Panc1 (cell line): Measurements from ENCODE around the gene PARP3. TPM values are rescaled to one million over a fixed set of nuclear protein-coding genes. Genes with fewer than 3 reads are reported as not detected.
A peak's percentile ranks its signal among the peaks of the same experiment; 100 is the strongest.

Experiments
- ATAC-seq: fragments of 200-7000 bp; cut with Tn5 transposase; 2 replicates; pipeline ENCODE4 v1.9.1; 2020; ENCODE audit warnings: mild to moderate bottlenecking, moderate library complexity
- BruUV-seq: library from RNA; stranded (reverse); fragments of 400-500 nt; replicated peaks from 2 replicates; lab custom pipeline; 2021; lab: Mats Ljungman, UMichigan
- CTCF ChIA-PET: fragments of 300-600 bp; sonication (Branson Sonifier 250); formaldehyde crosslinking; loops from one replicate; lab custom pipeline; 2022; ENCODE audit warnings: antibody characterized with exemption; lab: Charles Lee
- POLR2A ChIA-PET: fragments of 300-600 bp; sonication (Branson Sonifier 250); formaldehyde crosslinking; loops from one replicate; lab custom pipeline; 2022; ENCODE audit warnings: antibody characterized with exemption; lab: Charles Lee
- DNase-seq: peaks from one replicate; pipeline ENCODE4 v3.0.0-alpha.2; 2010; ENCODE audit warnings: low read depth, low spot score
- H3K27ac ChIP-seq: 2 replicates; pipeline ENCODE4 v1.5.1; 2011; ENCODE audit warnings: mild to moderate bottlenecking, low read length, inconsistent platforms
- H3K27me3 ChIP-seq: fragments of 200-500 bp; sonication (Bioruptor generic); 2 replicates; pipeline ENCODE4 v1.6.0; 2014; ENCODE audit warnings: low read length, inconsistent platforms; ENCODE audit not compliant: control insufficient read depth, insufficient read depth
- H3K36me3 ChIP-seq: fragments of 200-500 bp; sonication (Bioruptor generic); 2 replicates; pipeline ENCODE4 v1.5.1; 2014; ENCODE audit warnings: inconsistent platforms, mild to moderate bottlenecking, low read length, moderate library complexity; ENCODE audit not compliant: control insufficient read depth, insufficient read depth
- H3K4me1 ChIP-seq: 2 replicates; pipeline ENCODE4 v1.5.1; 2011; ENCODE audit warnings: inconsistent platforms, mild to moderate bottlenecking, low read length, moderate library complexity; ENCODE audit not compliant: control insufficient read depth, insufficient read depth
- H3K4me3 ChIP-seq, 2 experiments: 2 replicates each; pipeline ENCODE4 v1.5.1; 2011 to 2012; ENCODE audit warnings: low read depth in 2 of 2, low read length in 2 of 2, mild to moderate bottlenecking in 2 of 2, inconsistent platforms in 1 of 2, moderate library complexity in 1 of 2
- H3K9me3 ChIP-seq: fragments of 200-500 bp; sonication (Bioruptor generic); 2 replicates; pipeline ENCODE4 v1.5.1; 2014; ENCODE audit warnings: low read depth, mild to moderate bottlenecking, inconsistent platforms, low read length, moderate library complexity; ENCODE audit not compliant: control insufficient read depth, insufficient read depth
- POLR2AphosphoS5 ChIP-seq: IDR thresholded peaks from 2 replicates; pipeline ENCODE4 v1.6.1; 2012; ENCODE audit warnings: mild to moderate bottlenecking, low read depth, low read length, moderate library complexity
- SIN3A ChIP-seq: IDR thresholded peaks from 2 replicates; pipeline ENCODE4 v1.6.1; 2012; ENCODE audit warnings: low read depth, mild to moderate bottlenecking, low read length, moderate library complexity, borderline replicate concordance; ENCODE audit not compliant: insufficient read depth
- TCF7L2 ChIP-seq: IDR thresholded peaks from 2 replicates; pipeline ENCODE4 v1.6.1; 2011; ENCODE audit warnings: mild to moderate bottlenecking, low read depth, low read length, inconsistent platforms
- in situ Hi-C: cut with HindIII; loops from 2 replicates; pipeline ENCODE4 v1.10.0; 2016; ENCODE audit warnings: low sequenced_read_pairs, low pct_unique_long_range_greater_than_20kb
- intact Hi-C: fragments of 100-400 bp; cut with micrococcal nuclease; formaldehyde crosslinking; loops from one replicate; pipeline ENCODE4 v1.10.0; 2022; ENCODE audit not compliant: unreplicated experiment
- total RNA-seq: library from RNA; stranded (reverse); gene quantifications from one replicate; pipeline ENCODE4 v1.2.1, GENCODE V29; 2021; ENCODE audit not compliant: unreplicated experiment
- TF ChIP-seq, protein P1 (sequence below): fragments of 450-650 bp; IDR thresholded peaks from 2 replicates; pipeline ENCODE4 v1.5.1; 2017; ENCODE audit warnings: mild to moderate bottlenecking
- TF ChIP-seq, protein P2 (sequence below), 2 experiments: IDR thresholded peaks; 2 replicates each; pipeline ENCODE4 v1.6.1; 2011 to 2012; ENCODE audit warnings: low read depth in 2 of 2, control low read depth in 1 of 2, low read length in 1 of 2, mild to moderate bottlenecking in 1 of 2, moderate library complexity in 1 of 2; ENCODE audit not compliant: insufficient read depth in 1 of 2

Gene PARP3
- total RNA-seq, 1 experiment from 2014 or later: 16.1 TPM

DNA sequence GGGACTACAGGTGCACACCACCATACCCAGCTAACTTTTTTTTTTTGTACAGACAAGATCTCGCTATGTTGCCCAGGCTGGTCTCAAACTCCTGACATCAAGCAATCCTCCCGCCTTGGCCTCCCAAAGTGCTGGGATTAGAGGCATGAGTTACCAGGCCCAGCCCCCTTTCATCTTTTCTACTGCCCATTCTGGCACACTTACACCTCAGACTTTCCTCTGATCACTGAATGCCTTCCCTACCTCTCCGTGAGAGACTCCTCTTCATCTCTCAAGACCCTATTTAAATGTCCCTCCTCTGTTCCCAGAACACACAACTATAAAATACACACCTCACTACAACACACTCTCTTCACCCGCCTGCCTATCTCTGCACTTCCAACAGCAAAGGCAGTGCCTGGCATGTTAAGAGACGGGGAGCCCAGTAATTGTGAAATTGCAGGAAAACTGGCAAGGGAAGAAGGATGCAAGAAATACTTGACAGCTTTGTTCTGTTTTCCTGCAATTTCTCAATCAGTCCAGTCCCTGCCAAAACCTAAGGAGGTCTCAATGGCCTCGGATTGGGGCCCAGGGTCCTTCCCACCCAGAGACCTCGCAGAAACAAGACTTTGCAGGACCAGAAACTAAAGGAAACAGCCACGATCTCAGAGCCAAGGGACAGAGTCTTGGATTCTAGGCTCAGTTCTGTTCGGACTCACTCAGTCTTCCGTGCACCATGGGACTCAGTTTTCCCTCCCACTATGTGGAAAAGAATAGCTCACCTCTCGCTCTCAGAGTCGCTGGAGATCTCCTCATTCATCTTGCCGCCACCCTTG, 1.3 kb upstream of the PARP3 start:
- DNase-seq (no peak), ATAC-seq (no peak)
- Histone ChIP-seq H3K4me3 (peak overlapping the region; percentile 93 to 94), H3K9me3 (no peaks in the 10 kb centered on the region), H3K4me1 (peaks cover 7% of the 10 kb centered on the region; the same call in 1 of the 2 replicates), H3K27ac (peak overlapping the region; percentile 78), H3K27me3 (no peaks in the 10 kb centered on the region), H3K36me3 (no peaks in the 10 kb centered on the region; the same call in 1 of the 2 replicates)
- TF ChIP-seq, protein P1, sequence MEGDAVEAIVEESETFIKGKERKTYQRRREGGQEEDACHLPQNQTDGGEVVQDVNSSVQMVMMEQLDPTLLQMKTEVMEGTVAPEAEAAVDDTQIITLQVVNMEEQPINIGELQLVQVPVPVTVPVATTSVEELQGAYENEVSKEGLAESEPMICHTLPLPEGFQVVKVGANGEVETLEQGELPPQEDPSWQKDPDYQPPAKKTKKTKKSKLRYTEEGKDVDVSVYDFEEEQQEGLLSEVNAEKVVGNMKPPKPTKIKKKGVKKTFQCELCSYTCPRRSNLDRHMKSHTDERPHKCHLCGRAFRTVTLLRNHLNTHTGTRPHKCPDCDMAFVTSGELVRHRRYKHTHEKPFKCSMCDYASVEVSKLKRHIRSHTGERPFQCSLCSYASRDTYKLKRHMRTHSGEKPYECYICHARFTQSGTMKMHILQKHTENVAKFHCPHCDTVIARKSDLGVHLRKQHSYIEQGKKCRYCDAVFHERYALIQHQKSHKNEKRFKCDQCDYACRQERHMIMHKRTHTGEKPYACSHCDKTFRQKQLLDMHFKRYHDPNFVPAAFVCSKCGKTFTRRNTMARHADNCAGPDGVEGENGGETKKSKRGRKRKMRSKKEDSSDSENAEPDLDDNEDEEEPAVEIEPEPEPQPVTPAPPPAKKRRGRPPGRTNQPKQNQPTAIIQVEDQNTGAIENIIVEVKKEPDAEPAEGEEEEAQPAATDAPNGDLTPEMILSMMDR: no peak
- TF ChIP-seq SIN3A: no peak
- TF ChIP-seq, protein P2, sequence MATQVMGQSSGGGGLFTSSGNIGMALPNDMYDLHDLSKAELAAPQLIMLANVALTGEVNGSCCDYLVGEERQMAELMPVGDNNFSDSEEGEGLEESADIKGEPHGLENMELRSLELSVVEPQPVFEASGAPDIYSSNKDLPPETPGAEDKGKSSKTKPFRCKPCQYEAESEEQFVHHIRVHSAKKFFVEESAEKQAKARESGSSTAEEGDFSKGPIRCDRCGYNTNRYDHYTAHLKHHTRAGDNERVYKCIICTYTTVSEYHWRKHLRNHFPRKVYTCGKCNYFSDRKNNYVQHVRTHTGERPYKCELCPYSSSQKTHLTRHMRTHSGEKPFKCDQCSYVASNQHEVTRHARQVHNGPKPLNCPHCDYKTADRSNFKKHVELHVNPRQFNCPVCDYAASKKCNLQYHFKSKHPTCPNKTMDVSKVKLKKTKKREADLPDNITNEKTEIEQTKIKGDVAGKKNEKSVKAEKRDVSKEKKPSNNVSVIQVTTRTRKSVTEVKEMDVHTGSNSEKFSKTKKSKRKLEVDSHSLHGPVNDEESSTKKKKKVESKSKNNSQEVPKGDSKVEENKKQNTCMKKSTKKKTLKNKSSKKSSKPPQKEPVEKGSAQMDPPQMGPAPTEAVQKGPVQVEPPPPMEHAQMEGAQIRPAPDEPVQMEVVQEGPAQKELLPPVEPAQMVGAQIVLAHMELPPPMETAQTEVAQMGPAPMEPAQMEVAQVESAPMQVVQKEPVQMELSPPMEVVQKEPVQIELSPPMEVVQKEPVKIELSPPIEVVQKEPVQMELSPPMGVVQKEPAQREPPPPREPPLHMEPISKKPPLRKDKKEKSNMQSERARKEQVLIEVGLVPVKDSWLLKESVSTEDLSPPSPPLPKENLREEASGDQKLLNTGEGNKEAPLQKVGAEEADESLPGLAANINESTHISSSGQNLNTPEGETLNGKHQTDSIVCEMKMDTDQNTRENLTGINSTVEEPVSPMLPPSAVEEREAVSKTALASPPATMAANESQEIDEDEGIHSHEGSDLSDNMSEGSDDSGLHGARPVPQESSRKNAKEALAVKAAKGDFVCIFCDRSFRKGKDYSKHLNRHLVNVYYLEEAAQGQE (IDR thresholded peaks at IDR 0.05; ENCODE audit: insufficient read depth in 1 of 2, low read depth in 2 of 2, low read length in 1 of 2): no peak
- no peak for TF ChIP-seq POLR2AphosphoS5
- TF ChIP-seq TCF7L2: no peak
- CTCF ChIA-PET: interaction anchor here (0.8 to 1.2 kb wide), 2 partner anchors 33 to 42 kb away, joined by 3 to 7 read pairs; partner anchors contain the start of genes ABHD14B and ACY1
- POLR2A ChIA-PET: interaction anchor here (0.6 kb wide), 1 partner anchor 67 kb away, joined by 5 read pairs; no protein-coding TSS in a partner anchor
- BruUV-seq: TSS peak; percentile 85
- intact Hi-C loops (no loop called here), in situ Hi-C loops (no loop called here)

DNA sequence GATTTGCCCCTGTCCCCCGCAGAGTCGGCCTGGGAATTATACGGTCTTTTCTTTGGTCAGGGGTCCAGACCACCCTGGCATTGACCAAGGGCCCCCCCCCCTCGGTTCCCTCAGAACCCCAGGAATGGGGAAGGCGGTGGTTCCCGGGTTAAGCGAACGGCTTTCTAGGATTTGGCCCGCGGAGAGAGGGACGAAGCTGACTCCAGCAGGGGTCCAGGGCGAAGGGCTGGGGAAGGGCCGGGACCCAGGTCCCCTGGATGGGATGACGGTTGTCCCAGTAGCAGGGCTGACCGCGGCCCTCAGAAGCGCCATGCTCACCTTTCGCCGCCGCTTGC, 733 bp upstream of the PARP3 start:
- TF ChIP-seq, protein P2 (IDR thresholded peaks at IDR 0.05; ENCODE audit: insufficient read depth in 1 of 2, low read depth in 2 of 2, low read length in 1 of 2): no peak
- TF ChIP-seq SIN3A (no peak), POLR2AphosphoS5 (no peak), TCF7L2 (no peak)
- TF ChIP-seq, protein P1: no peak
- no peaks in the 10 kb centered on the region; the same call in 1 of the 2 replicates for H3K36me3 ChIP-seq
- H3K4me3 ChIP-seq: peak overlapping the region; percentile 93 to 94
- H3K27me3 ChIP-seq: no peaks in the 10 kb centered on the region
- intact Hi-C loops: no loop called here
- H3K9me3 ChIP-seq: no peaks in the 10 kb centered on the region
- ChIA-PET CTCF (interaction anchor here (0.8 to 1.2 kb wide), 2 partner anchors 32 to 42 kb away, joined by 3 to 7 read pairs; partner anchors contain the start of genes ABHD14B and ACY1), POLR2A (interaction anchor here (0.6 to 0.7 kb wide), 2 partner anchors 66 to 217 kb away, joined by 3 to 5 read pairs; no protein-coding TSS in a partner anchor)
- DNase-seq: no peak
- peaks cover 7% of the 10 kb centered on the region; the same call in 1 of the 2 replicates for H3K4me1 ChIP-seq
- ATAC-seq: peak; percentile 6
- H3K27ac ChIP-seq: peak overlapping the region; percentile 78
- no TSS peak for BruUV-seq
- in situ Hi-C loops: no loop called here
